Measurements from ENCODE around the gene KCTD20. TPM values are rescaled to one million over a fixed set of nuclear protein-coding genes. Genes with fewer than 3 reads are reported as not detected.

The KCTD20 gene
- total RNA-seq, 6 experiments from 2014 or later, result 53.0 to 81.7 (median 65.4) TPM

GRCh38 chr6:36525346-36525745, 82.5 kb downstream of the KCTD20 start:
- no peaks in the 10 kb centered on the region; the same call in 1 of the 2 replicates for H3K27me3 Mint-ChIP-seq (ENCODE audit: insufficient read depth)
- TF ChIP-seq, protein P1, sequence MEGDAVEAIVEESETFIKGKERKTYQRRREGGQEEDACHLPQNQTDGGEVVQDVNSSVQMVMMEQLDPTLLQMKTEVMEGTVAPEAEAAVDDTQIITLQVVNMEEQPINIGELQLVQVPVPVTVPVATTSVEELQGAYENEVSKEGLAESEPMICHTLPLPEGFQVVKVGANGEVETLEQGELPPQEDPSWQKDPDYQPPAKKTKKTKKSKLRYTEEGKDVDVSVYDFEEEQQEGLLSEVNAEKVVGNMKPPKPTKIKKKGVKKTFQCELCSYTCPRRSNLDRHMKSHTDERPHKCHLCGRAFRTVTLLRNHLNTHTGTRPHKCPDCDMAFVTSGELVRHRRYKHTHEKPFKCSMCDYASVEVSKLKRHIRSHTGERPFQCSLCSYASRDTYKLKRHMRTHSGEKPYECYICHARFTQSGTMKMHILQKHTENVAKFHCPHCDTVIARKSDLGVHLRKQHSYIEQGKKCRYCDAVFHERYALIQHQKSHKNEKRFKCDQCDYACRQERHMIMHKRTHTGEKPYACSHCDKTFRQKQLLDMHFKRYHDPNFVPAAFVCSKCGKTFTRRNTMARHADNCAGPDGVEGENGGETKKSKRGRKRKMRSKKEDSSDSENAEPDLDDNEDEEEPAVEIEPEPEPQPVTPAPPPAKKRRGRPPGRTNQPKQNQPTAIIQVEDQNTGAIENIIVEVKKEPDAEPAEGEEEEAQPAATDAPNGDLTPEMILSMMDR (IDR thresholded peaks at IDR 0.05), result no peak
- no peak for DNase-seq
- peaks cover 10% of the 10 kb centered on the region; the same call in 1 of the 2 replicates for H3K4me1 Mint-ChIP-seq (ENCODE audit: low read depth)
- no peak overlapping the region for H3K4me3 Mint-ChIP-seq
- H3K27ac Mint-ChIP-seq, result no peak overlapping the region
- H3K9me3 Mint-ChIP-seq, result no peaks in the 10 kb centered on the region
- peaks cover 28% of the 10 kb centered on the region for H3K36me3 Mint-ChIP-seq (ENCODE audit: low read depth)

GRCh38 chr6:36526066-36526465, 83.3 kb downstream of the KCTD20 start:
- Mint-ChIP-seq H3K27me3 (ENCODE audit: insufficient read depth) (no peaks in the 10 kb centered on the region; the same call in 1 of the 2 replicates), H3K4me3 (no peak overlapping the region), H3K27ac (no peak overlapping the region), H3K4me1 (ENCODE audit: low read depth) (peaks cover 10% of the 10 kb centered on the region; the same call in 1 of the 2 replicates), H3K9me3 (no peaks in the 10 kb centered on the region), H3K36me3 (ENCODE audit: low read depth) (peaks cover 28% of the 10 kb centered on the region)
- TF ChIP-seq, protein P1 (IDR thresholded peaks at IDR 0.05), result no peak
- DNase-seq, result no peak

GRCh38 chr6:36533321-36533720, 90.5 kb downstream of the KCTD20 start:
- H3K27ac Mint-ChIP-seq, result peak overlapping the region; percentile 1; the same call in 1 of the 2 replicates
- H3K9me3 Mint-ChIP-seq, result no peaks in the 10 kb centered on the region
- H3K27me3 Mint-ChIP-seq (ENCODE audit: insufficient read depth), result no peaks in the 10 kb centered on the region; the same call in 1 of the 2 replicates
- no peak overlapping the region for H3K4me3 Mint-ChIP-seq
- H3K4me1 Mint-ChIP-seq (ENCODE audit: low read depth), result peaks cover 25% of the 10 kb centered on the region
- TF ChIP-seq, protein P1 (IDR thresholded peaks at IDR 0.05), result no peak
- peaks cover 32% of the 10 kb centered on the region for H3K36me3 Mint-ChIP-seq (ENCODE audit: low read depth)
- DNase-seq, result no peak

DNA sequence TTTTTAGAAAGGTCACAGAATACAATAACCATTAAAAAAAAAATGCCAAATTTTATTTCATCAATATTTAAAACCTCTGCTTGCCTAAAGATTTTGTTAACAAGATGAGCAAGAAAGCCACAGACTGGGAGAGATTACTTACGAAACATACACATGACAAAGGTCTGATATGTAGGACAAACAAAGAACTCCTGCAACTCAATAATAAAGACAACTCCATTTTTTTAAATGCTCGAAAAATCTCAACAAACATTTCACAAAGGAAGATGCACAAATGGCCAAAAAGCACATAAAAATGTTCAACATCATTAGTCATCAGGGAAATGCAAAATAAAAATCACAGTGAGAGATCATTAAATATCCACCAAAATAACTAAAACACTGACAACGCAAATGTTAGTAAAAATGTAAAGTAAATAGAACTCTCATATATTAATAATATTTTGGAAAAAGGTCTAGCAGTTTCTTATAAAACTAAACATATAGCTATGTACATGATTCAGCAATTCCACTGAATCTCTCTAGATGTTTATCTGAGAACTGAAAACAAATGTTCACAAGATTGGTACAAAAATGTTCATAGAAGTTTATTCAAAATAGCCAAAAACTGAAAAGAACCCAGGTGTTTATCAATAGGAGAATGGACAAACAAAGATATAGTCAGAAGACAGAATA, 94.2 kb downstream of the KCTD20 start:
- H3K4me1 Mint-ChIP-seq (ENCODE audit: low read depth), result peaks cover 29% of the 10 kb centered on the region
- TF ChIP-seq, protein P1 (IDR thresholded peaks at IDR 0.05), result no peak
- H3K4me3 Mint-ChIP-seq, result no peak overlapping the region
- H3K27me3 Mint-ChIP-seq (ENCODE audit: insufficient read depth), result no peaks in the 10 kb centered on the region; the same call in 1 of the 2 replicates
- H3K9me3 Mint-ChIP-seq, result no peaks in the 10 kb centered on the region
- H3K36me3 Mint-ChIP-seq (ENCODE audit: low read depth), result peaks cover 27% of the 10 kb centered on the region
- peak; percentile 3 for DNase-seq
- peak overlapping the region; percentile 14; the same call in 1 of the 2 replicates for H3K27ac Mint-ChIP-seq

GRCh38 chr6:36539814-36540568, 97.2 kb downstream of the KCTD20 start:
- no peak for DNase-seq
- no peak overlapping the region for H3K4me3 Mint-ChIP-seq
- no peak overlapping the region; the same call in 1 of the 2 replicates for H3K27ac Mint-ChIP-seq
- H3K27me3 Mint-ChIP-seq (ENCODE audit: insufficient read depth), result no peaks in the 10 kb centered on the region; the same call in 1 of the 2 replicates
- TF ChIP-seq, protein P1 (IDR thresholded peaks at IDR 0.05), result peak; percentile 51
- no peaks in the 10 kb centered on the region for H3K9me3 Mint-ChIP-seq
- H3K36me3 Mint-ChIP-seq (ENCODE audit: low read depth), result peaks cover 27% of the 10 kb centered on the region
- peaks cover 25% of the 10 kb centered on the region for H3K4me1 Mint-ChIP-seq (ENCODE audit: low read depth)

Other genes starting within 250 kb of the KCTD20 start
- 10 to 100 TPM; 26.5 to 32.4 (median 28.9) TPM for gene BRPF3, start 246.3 kb upstream of the KCTD20 start, total RNA-seq (2021; fragmentation: NEBNext Ultra II Directional; extraction: Animal tissue kit (Norgen Biotek cat#: 25700))
- gene PNPLA1, start 172.9 kb upstream of the KCTD20 start, total RNA-seq (2021; fragmentation: NEBNext Ultra II Directional; extraction: Animal tissue kit (Norgen Biotek cat#: 25700)), result not detected
- gene BNIP5, start 106.1 kb upstream of the KCTD20 start, total RNA-seq (2021; fragmentation: NEBNext Ultra II Directional; extraction: Animal tissue kit (Norgen Biotek cat#: 25700)), result not detected
- under 1 TPM in 4 of 6 experiments, not detected in 2; 0.20 to 0.32 (median 0.24) TPM for gene ETV7, start 55.3 kb upstream of the KCTD20 start, total RNA-seq (2021; fragmentation: NEBNext Ultra II Directional; extraction: Animal tissue kit (Norgen Biotek cat#: 25700))
- gene PXT1, start 146 bp upstream of the KCTD20 start, total RNA-seq (2021; fragmentation: NEBNext Ultra II Directional; extraction: Animal tissue kit (Norgen Biotek cat#: 25700)), result under 1 TPM in 3 of 6 experiments, not detected in 3; 0.09 to 0.12 (median 0.09) TPM
- 10 to 100 TPM; 37.4 to 44.9 (median 41.9) TPM for gene STK38, start 104.5 kb downstream of the KCTD20 start, total RNA-seq (2021; fragmentation: NEBNext Ultra II Directional; extraction: Animal tissue kit (Norgen Biotek cat#: 25700))
- gene SRSF3, start 151.4 kb downstream of the KCTD20 start, total RNA-seq (2021; fragmentation: NEBNext Ultra II Directional; extraction: Animal tissue kit (Norgen Biotek cat#: 25700)), result 100 to 1,000 TPM; 257 to 368 (median 330) TPM
- gene CDKN1A, start 235.7 kb downstream of the KCTD20 start, total RNA-seq (2021; fragmentation: NEBNext Ultra II Directional; extraction: Animal tissue kit (Norgen Biotek cat#: 25700)), result 100 to 1,000 TPM; 496 to 872 (median 617) TPM

Data from HFFc6 (cell line).